Measurements from ENCODE around the gene PRIM1. TPM values are rescaled to one million over a fixed set of nuclear protein-coding genes. Genes with fewer than 3 reads are reported as not detected.

PRIM1 gene
- total and polyA plus RNA-seq, 2 of the 4 experiments (the other 2 are of a cell fraction), result 8.6 to 12.0 TPM

GRCh38 chr12:56714431-56714929 is 37.6 kb downstream of the PRIM1 start:
- H3K4me1 ChIP-seq (ENCODE audit: control insufficient read depth, insufficient read depth, low read length), result peaks cover 10% of the 10 kb centered on the region
- no peak overlapping the region for H2BK5ac ChIP-seq (ENCODE audit: low read depth, low read length, poor library complexity, severe bottlenecking)
- no peak overlapping the region for H2AK9ac ChIP-seq (replicated peaks; ENCODE audit: low read depth, low read length, poor library complexity)
- no peak overlapping the region for H3K4me2 ChIP-seq (ENCODE audit: low read depth, low read length)
- TF ChIP-seq CTCF (conservative IDR thresholded peaks at IDR 0.05; ENCODE audit: low read depth, low read length) (no peak), USF2 (IDR thresholded peaks at IDR 0.05; ENCODE audit: low read depth, low read length) (no peak), RFX5 (IDR thresholded peaks at IDR 0.05; ENCODE audit: low read depth, low read length) (no peak), BHLHE40 (IDR thresholded peaks at IDR 0.05; ENCODE audit: low read depth, low read length) (no peak), POLR2A (IDR thresholded peaks at IDR 0.05; ENCODE audit: low read depth, low read length) (no peak), MAZ (IDR thresholded peaks at IDR 0.05; ENCODE audit: borderline replicate concordance, low read depth, low read length) (no peak), ELK1 (IDR thresholded peaks at IDR 0.05; ENCODE audit: borderline replicate concordance, low read depth, low read length) (no peak), RCOR1 (IDR thresholded peaks at IDR 0.05; ENCODE audit: insufficient replicate concordance, low read length) (no peak), NFE2L2 (IDR thresholded peaks at IDR 0.05; ENCODE audit: low read depth, low read length) (no peak), MAFK (IDR thresholded peaks at IDR 0.05; ENCODE audit: low read depth, low read length) (no peak), FOS (IDR thresholded peaks at IDR 0.05; ENCODE audit: low read depth, low read length) (no peak), CHD1 (IDR thresholded peaks at IDR 0.05; ENCODE audit: low read depth, low read length) (no peak), CEBPB (IDR thresholded peaks at IDR 0.05; ENCODE audit: low read depth, low read length) (no peak), MXI1 (IDR thresholded peaks at IDR 0.05; ENCODE audit: borderline replicate concordance, low read depth, low read length) (no peak)
- H4K5ac ChIP-seq (ENCODE audit: low read depth, low read length), result no peak overlapping the region
- in situ Hi-C loops (cut with MboI; ENCODE audit: low sequenced_read_pairs) (no loop called here), dilution Hi-C loops (cut with HindIII; ENCODE audit: low sequenced_read_pairs, unreplicated experiment) (no loop called here), intact Hi-C loops (cut with micrococcal nuclease) (no loop called here)
- no peak overlapping the region for H3K27ac ChIP-seq (ENCODE audit: insufficient read depth, low read length)
- no peak overlapping the region for H2BK120ac ChIP-seq (ENCODE audit: low read depth, low read length)
- H3K9me3 ChIP-seq (ENCODE audit: control insufficient read depth, insufficient read depth, low read length), result no peaks in the 10 kb centered on the region
- no peak overlapping the region for H2AK5ac ChIP-seq (ENCODE audit: low read depth, low read length)
- ATAC-seq (ENCODE audit: low read depth) (peak; percentile 38; the same call in 1 of the 2 replicates), DNase-seq (peak; percentile 53)
- H3K4me3 ChIP-seq (ENCODE audit: insufficient read depth, low read depth, low read length), result no peak overlapping the region
- peaks cover 17% of the 10 kb centered on the region for H3K9me1 ChIP-seq (ENCODE audit: insufficient read depth, low read length)
- H3K23ac ChIP-seq (ENCODE audit: low read depth, low read length), result no peak overlapping the region
- no peak overlapping the region for H4K8ac ChIP-seq (ENCODE audit: low read depth in 2 of 2, low read length in 2 of 2)
- peaks cover 55% of the 10 kb centered on the region for H4K20me1 ChIP-seq (ENCODE audit: insufficient read depth, low read length)
- ChIA-PET CTCF (no interaction called here), POLR2A (ENCODE audit: unreplicated experiment) (interaction anchor here (0.6 kb wide), 1 partner anchor 21 kb away, joined by 3 read pairs; no protein-coding TSS in a partner anchor)
- H3K56ac ChIP-seq (ENCODE audit: extremely low read depth, insufficient read depth, low read length), result no peak overlapping the region
- H4K91ac ChIP-seq (ENCODE audit: insufficient read depth, low read depth, low read length), result no peak overlapping the region
- no TSS peak for BruUV-seq (replicated peaks)
- no peak overlapping the region for H3K14ac ChIP-seq (replicated peaks; ENCODE audit: low read depth, low read length)
- H2AFZ ChIP-seq (replicated peaks; ENCODE audit: low read length, poor library complexity), result no peak overlapping the region
- peaks cover 13 to 51% of the 10 kb centered on the region in 2 experiments; a peak in 3 of 4 replicates for H3K79me1 ChIP-seq (ENCODE audit: low read depth in 1 of 2, low read length in 2 of 2)
- no peaks in the 10 kb centered on the region for H3K27me3 ChIP-seq (ENCODE audit: control insufficient read depth, insufficient read depth, low read length)
- no peak overlapping the region for H3K9ac ChIP-seq (ENCODE audit: low read depth, low read length)
- H2BK20ac ChIP-seq (ENCODE audit: low read depth, low read length), result no peak overlapping the region
- H3K36me3 ChIP-seq (ENCODE audit: control insufficient read depth, insufficient read depth, low read length), result peaks cover 44% of the 10 kb centered on the region
- H2BK15ac ChIP-seq (ENCODE audit: low read depth, low read length), result no peak overlapping the region
- WGBS, 2 experiments (ENCODE audit: extremely low coverage in 2 of 2, insufficient read length in 1 of 2), result 100% methylated on average over 1 of the region's 2 CpGs; no CpG with 5 or more reads in 1 of the 2 experiments
- no peak overlapping the region for H3K4ac ChIP-seq (ENCODE audit: low read depth, low read length)
- no peak overlapping the region for H3K18ac ChIP-seq (ENCODE audit: low read depth, low read length)

Data from IMR-90 (cell line).